ENCODE measurements around the gene MYCBPAP. TPM values are rescaled to one million over a fixed set of nuclear protein-coding genes. Genes with fewer than 3 reads are reported as not detected.

MYCBPAP gene
- total and polyA plus RNA-seq, 2 experiments from 2014 or later, result 0.32 to 1.4 TPM

DNA sequence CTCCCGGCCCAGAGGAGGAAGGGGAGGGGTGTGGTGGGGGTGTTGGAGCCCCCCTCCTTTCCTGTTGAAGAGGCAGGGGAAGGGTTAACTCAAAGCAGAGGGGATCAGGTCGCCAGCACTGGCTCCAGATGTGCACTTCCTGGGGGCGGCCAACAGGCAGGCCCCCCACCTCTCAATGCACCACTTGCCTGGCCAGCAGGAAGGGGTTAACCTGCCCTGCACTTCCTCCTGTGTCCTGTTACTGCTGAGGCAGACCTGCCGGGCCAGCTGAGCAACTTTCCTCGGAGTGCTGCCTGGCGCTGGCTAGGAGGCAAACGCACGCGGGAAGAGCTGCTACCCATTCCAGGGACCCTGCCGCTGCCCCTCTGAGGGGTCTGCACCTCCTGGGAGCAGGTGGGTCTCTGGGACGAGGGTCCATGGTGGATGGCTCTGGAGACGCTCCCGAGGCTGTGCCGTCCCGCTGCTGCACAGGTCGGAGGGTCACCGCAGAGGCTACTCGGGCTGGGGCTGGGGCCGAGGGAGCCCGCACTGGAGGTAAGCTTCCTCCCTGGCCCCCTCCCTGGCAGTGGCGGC lies 24.3 kb downstream of the MYCBPAP start, which contains the start of gene EPN3:
Gene EPN3, plus strand, starts transcription at position 284 of the 573 bp plus-strand sequence. CDS start 3,822 bp downstream, outside the sequence.
- Histone ChIP-seq H3K27ac (no peak within 1 kb of the TSS), H3K27me3 (replicated peaks; ENCODE audit: insufficient read depth) (peaks cover 13% of the 10 kb centered on the region), H3K9me2 (ENCODE audit: insufficient read depth) (no peaks in the 10 kb centered on the region), H2AFZ (no peak within 1 kb of the TSS), H3K36me3 (ENCODE audit: low read depth) (no peaks in the 10 kb centered on the region), H3K4me2 (ENCODE audit: unreplicated experiment) (no peak within 1 kb of the TSS), H3K4me3 (no peak within 1 kb of the TSS), H3K9me3 (ENCODE audit: low read depth) (no peaks in the 10 kb centered on the region), H3F3A (ENCODE audit: insufficient read depth) (no peaks in the 10 kb centered on the region), H3K79me2 (ENCODE audit: insufficient read depth) (no peaks in the 10 kb centered on the region), H4K20me1 (ENCODE audit: insufficient read depth) (no peaks in the 10 kb centered on the region), H3K4me1 (ENCODE audit: insufficient read depth) (peaks cover 8% of the 10 kb centered on the region), H3K9ac (no peak within 1 kb of the TSS)
- 0 to 4% methylated on average over 14 to 21 of the region's 21 CpGs for WGBS, 2 experiments (ENCODE audit: low coverage in 1 of 2, low lambda C conversion rate in 2 of 2, missing lambda C conversion rate in 2 of 2)
- in situ Hi-C loops (cut with MboI), result no loop called here
- peak; percentile 49 for DNase-seq
- TF ChIP-seq EZH2phosphoT487 (IDR thresholded peaks at IDR 0.05; ENCODE audit: insufficient read depth, low read depth) (no peak), EZH2 (IDR thresholded peaks at IDR 0.05; ENCODE audit: insufficient read depth, poor library complexity, severe bottlenecking) (no peak)

DNA sequence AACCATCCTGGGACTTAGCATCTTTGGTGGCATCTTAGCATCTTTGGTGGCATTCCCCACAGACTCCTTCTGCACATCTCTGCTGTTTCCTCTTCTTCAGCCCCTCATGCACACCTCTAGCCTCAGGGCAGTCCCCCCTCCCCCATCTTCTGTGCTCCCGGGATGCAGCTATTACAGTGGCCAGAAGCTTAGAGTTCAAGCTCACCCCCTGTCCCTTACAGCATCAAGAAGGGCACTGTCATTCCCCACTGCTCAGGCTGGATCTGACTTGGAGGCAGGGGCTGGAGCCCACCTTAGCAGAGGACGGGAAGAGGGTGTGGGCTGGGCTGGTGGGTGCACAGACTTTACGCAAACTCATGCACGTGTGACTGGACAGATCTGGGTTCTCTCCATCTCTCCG lies 24.9 kb downstream of the MYCBPAP start:
- Histone ChIP-seq H3K4me1 (ENCODE audit: insufficient read depth) (peaks cover 8% of the 10 kb centered on the region), H3K4me3 (no peak overlapping the region), H3K9me2 (ENCODE audit: insufficient read depth) (no peaks in the 10 kb centered on the region), H3K9me3 (ENCODE audit: low read depth) (no peaks in the 10 kb centered on the region), H3K9ac (no peak overlapping the region), H4K20me1 (ENCODE audit: insufficient read depth) (no peaks in the 10 kb centered on the region), H3K36me3 (ENCODE audit: low read depth) (no peaks in the 10 kb centered on the region), H2AFZ (no peak overlapping the region), H3K79me2 (ENCODE audit: insufficient read depth) (no peaks in the 10 kb centered on the region), H3K27ac (no peak overlapping the region), H3K27me3 (replicated peaks; ENCODE audit: insufficient read depth) (peaks cover 13% of the 10 kb centered on the region), H3F3A (ENCODE audit: insufficient read depth) (no peaks in the 10 kb centered on the region), H3K4me2 (ENCODE audit: unreplicated experiment) (no peak overlapping the region)
- in situ Hi-C loops (cut with MboI), result no loop called here
- TF ChIP-seq EZH2 (IDR thresholded peaks at IDR 0.05; ENCODE audit: insufficient read depth, poor library complexity, severe bottlenecking), result no peak
- TF ChIP-seq EZH2phosphoT487 (IDR thresholded peaks at IDR 0.05; ENCODE audit: insufficient read depth, low read depth), result no peak
- 5 to 7% methylated on average over 5 of the region's 5 CpGs for WGBS, 2 experiments (ENCODE audit: low coverage in 1 of 2, low lambda C conversion rate in 2 of 2, missing lambda C conversion rate in 2 of 2)
- no peak for DNase-seq

DNA sequence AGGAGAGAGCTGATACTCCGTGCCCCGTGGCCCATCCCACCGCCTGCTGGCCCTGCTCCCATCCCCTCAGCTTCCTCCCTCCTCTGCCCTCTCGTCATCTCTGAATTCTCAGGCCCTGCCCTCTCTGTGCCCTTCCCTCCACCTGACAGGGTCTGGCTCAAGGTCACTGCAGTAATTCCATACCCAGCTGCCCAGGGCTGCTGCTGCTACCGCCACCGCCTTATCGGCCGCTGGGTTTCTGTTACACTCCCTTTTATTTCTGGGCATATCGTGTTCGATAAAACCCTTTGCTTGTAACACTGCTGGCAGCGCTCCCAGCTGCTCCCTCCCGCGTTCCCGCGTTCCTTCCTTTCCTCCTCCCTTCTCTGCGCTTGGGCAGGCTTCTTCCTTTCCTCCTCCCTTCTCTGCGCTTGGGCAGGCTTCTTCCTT lies 25.5 kb downstream of the MYCBPAP start:
- Histone ChIP-seq H4K20me1 (ENCODE audit: insufficient read depth) (no peaks in the 10 kb centered on the region), H3K4me2 (ENCODE audit: unreplicated experiment) (peak overlapping the region; percentile 21), H3K36me3 (ENCODE audit: low read depth) (no peaks in the 10 kb centered on the region), H3K9me2 (ENCODE audit: insufficient read depth) (no peaks in the 10 kb centered on the region), H2AFZ (no peak overlapping the region), H3K4me1 (ENCODE audit: insufficient read depth) (peaks cover 8% of the 10 kb centered on the region), H3K27me3 (replicated peaks; ENCODE audit: insufficient read depth) (peaks cover 13% of the 10 kb centered on the region), H3K79me2 (ENCODE audit: insufficient read depth) (no peaks in the 10 kb centered on the region), H3K9me3 (ENCODE audit: low read depth) (no peaks in the 10 kb centered on the region), H3K27ac (no peak overlapping the region), H3F3A (ENCODE audit: insufficient read depth) (no peaks in the 10 kb centered on the region), H3K9ac (no peak overlapping the region), H3K4me3 (peak overlapping the region; percentile 52)
- TF ChIP-seq EZH2phosphoT487 (IDR thresholded peaks at IDR 0.05; ENCODE audit: insufficient read depth, low read depth) (no peak), EZH2 (IDR thresholded peaks at IDR 0.05; ENCODE audit: insufficient read depth, poor library complexity, severe bottlenecking) (no peak)
- in situ Hi-C loops (cut with MboI), result no loop called here
- peak; percentile 54 for DNase-seq
- WGBS, 2 experiments (ENCODE audit: low coverage in 1 of 2, low lambda C conversion rate in 2 of 2, missing lambda C conversion rate in 2 of 2), result 2 to 3% methylated on average over 12 to 17 of the region's 17 CpGs

DNA sequence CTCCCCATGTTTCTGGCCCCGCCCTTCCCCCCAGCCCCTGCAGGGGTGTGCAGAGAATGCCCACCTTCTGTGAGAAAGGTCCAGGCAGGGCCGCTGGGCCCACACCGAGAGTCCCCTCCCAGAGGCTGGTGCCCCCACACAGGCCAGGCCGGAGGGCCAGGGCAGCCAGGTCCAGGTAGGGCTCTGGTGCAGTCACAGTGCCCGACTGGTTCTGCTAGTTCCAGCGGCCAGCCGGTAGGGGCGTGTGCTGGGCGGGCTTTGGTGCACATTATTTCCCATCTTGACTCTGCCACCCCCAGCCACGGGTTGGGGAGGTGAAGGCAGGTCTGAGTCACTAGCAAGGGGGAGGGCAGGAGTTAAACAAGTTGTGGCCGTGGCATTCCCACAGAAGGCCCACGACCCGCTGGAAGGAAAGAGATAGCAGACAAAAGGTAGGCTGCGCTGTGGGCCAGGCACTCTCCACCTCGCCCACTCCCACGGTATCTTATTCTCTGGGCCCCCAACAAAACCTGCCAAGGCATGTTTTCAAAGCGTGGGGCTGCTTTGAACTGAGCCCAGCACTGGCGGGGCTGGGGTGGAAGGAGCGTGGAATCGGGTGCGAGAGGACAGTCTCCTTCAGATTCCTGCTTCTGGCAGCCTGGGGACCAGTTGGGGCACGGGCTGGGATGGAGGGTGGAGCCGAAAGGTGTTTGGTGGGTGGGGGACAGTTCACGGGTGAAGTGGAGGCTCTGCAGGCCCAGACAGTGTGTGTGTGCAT lies 26.2 kb downstream of the MYCBPAP start:
- in situ Hi-C loops (cut with MboI), result no loop called here
- Histone ChIP-seq H3K9me2 (ENCODE audit: insufficient read depth) (no peaks in the 10 kb centered on the region), H2AFZ (no peak overlapping the region), H4K20me1 (ENCODE audit: insufficient read depth) (no peaks in the 10 kb centered on the region), H3K4me3 (peak overlapping the region; percentile 52), H3K27me3 (replicated peaks; ENCODE audit: insufficient read depth) (peaks cover 13% of the 10 kb centered on the region), H3F3A (ENCODE audit: insufficient read depth) (no peaks in the 10 kb centered on the region), H3K36me3 (ENCODE audit: low read depth) (no peaks in the 10 kb centered on the region), H3K27ac (no peak overlapping the region), H3K4me2 (ENCODE audit: unreplicated experiment) (peak overlapping the region; percentile 21), H3K9me3 (ENCODE audit: low read depth) (no peaks in the 10 kb centered on the region), H3K4me1 (ENCODE audit: insufficient read depth) (peaks cover 8% of the 10 kb centered on the region), H3K9ac (no peak overlapping the region), H3K79me2 (ENCODE audit: insufficient read depth) (no peaks in the 10 kb centered on the region)
- TF ChIP-seq EZH2phosphoT487 (IDR thresholded peaks at IDR 0.05; ENCODE audit: insufficient read depth, low read depth) (no peak), EZH2 (IDR thresholded peaks at IDR 0.05; ENCODE audit: insufficient read depth, poor library complexity, severe bottlenecking) (no peak)
- peak; percentile 43 for DNase-seq
- WGBS, 2 experiments (ENCODE audit: low coverage in 1 of 2, low lambda C conversion rate in 2 of 2, missing lambda C conversion rate in 2 of 2), result 47% methylated on average over 15 to 23 of the region's 24 CpGs
